ENCODE data around the gene PLEKHG3.

DNA sequence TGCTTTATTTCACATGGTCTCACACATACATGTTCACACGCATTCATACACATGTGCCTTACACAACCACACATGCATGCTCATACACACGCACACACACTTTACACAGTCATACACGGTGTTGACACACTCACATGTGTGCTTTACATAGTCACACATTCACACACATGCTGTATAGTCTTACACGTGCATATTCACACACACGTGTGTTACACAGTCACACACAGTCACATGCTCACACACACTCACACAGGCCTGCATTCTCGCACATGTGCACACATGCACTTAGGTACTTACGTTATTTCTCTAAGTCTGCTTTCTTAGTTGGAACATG lies 18.0 kb upstream of the PLEKHG3 start:
- TF ChIP-seq ZNF274 (IDR thresholded peaks at IDR 0.05; ENCODE audit: low read depth, low read length): no peak
- no peak for TF ChIP-seq YY1 (IDR thresholded peaks at IDR 0.05; ENCODE audit: insufficient read depth, insufficient read length)
- no peak for TF ChIP-seq SUZ12 (IDR thresholded peaks at IDR 0.05; ENCODE audit: extremely low read depth, insufficient read depth, insufficient read length)
